HG02981 (cell line): ENCODE results near the gene BMP7.
"Not testable (repeated sequence)": the region's sequence is repeated elsewhere in the genome, so short reads cannot be mapped to it uniquely, and the experiment has no call there.

Experiments
- ATAC-seq: cut with Tn5 transposase; IDR thresholded peaks from one replicate; pipeline ENCODE4 v1.9.1; 2021; ENCODE audit warnings: mild to moderate bottlenecking, moderate library complexity; ENCODE audit not compliant: unreplicated experiment

Gene BMP7

DNA sequence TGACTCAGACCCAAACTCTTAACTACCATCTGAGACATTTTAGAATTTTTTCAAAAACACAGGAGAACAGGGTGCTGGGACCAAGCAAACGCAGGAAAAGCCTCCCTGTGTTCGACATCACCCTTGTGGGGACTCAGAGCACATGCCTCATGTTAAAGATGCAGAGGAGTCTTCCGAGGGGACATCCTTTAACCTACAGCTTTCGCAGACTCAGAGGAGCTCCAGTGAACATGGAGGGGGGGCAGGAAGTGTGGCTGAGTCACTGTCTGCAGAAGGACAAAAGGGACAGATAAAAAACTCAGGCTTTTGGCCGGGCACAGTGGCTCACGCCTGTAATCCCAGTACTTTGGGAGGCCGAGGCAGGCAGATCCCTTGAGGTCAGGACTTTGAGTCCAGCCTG is 15.1 kb downstream of the BMP7 start:
- no peak for ATAC-seq

GRCh38 chr20:57250607-57251343 is 15.7 kb downstream of the BMP7 start:
- ATAC-seq: no peak

GRCh38 chr20:57249772-57250171 is 16.7 kb downstream of the BMP7 start:
- ATAC-seq: no peak

DNA sequence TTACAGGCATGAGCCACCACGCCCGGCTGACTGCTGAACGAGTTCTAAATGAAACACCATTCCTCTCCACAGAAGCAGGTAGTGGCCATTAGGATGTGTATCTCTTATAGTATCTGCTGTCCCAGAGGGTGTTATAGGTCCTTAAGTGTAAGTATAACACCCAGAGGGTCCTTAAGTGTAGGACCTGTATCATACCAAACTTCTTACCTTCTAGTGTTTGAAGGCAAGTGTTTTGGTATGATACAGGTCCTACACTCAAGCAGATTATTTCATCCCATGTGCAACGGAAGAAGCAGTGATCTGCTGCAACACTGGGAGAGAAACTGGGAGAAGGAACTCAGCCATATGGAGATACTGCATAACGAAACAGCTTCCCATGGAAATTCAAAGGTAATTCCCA is 17.4 kb downstream of the BMP7 start:
- ATAC-seq: no peak

- ATAC-seq: no peak
These were observed 18.2 kb downstream of the BMP7 start for GRCh38 chr20:57248132-57248797.

GRCh38 chr20:57247292-57247965 is 19.0 kb downstream of the BMP7 start:
- ATAC-seq: no peak

DNA sequence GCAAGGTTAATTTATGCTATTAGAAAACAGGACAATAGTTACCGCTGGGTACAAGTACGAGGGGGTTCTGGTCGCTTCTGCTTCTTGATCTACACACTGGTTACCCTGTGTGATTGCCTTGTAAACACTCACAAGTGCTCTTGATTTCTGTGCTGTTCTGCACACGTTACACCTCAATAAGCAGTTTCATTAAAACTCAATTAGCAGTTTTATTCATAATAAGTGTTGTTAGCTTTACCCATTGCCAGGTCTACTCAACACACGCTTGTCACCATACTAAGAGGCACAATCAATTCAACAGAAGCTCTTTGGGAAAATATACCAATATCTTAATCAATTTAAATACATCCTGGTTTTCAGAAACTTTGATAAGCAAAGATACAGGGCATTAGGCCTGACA is 20.4 kb downstream of the BMP7 start:
- no peak for ATAC-seq

GRCh38 chr20:57244627-57245214 is 21.7 kb downstream of the BMP7 start:
- ATAC-seq: no peak

- no peak for ATAC-seq
These were observed 22.2 kb downstream of the BMP7 start for GRCh38 chr20:57244221-57244585.

GRCh38 chr20:57243480-57244220 is 22.8 kb downstream of the BMP7 start:
- no peak for ATAC-seq

GRCh38 chr20:57242414-57242813 is 24.0 kb downstream of the BMP7 start:
- ATAC-seq: no peak

GRCh38 chr20:57241363-57241991 is 25.0 kb downstream of the BMP7 start:
- no peak for ATAC-seq

- no peak for ATAC-seq
These were observed 25.7 kb downstream of the BMP7 start for GRCh38 chr20:57240581-57241362.

- ATAC-seq: not testable (repeated sequence)
These were observed 26.7 kb downstream of the BMP7 start for GRCh38 chr20:57239725-57240124.

DNA sequence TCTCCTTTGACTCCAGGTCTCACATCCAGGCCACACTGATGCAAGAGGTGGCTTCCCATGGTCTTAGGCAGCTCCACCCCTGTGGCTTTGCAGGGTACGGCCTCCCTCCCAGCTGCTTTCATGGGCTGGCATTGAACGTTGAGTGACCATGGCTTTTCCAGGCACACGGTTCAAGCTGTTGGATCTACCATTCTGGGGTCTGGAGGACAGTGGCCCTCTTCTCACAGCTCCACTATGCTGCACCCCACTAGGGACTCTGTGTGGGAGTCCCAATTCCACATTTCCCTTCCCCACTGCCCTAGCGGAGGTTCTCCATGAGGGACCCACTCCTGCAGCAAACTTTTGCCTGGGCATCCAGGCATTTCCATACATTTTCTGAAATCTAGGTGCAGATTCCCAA is 27.1 kb downstream of the BMP7 start:
- not testable (repeated sequence) for ATAC-seq

GRCh38 chr20:57238089-57238488 is 28.4 kb downstream of the BMP7 start:
- ATAC-seq: no peak

- no peak for ATAC-seq
These were observed 28.9 kb downstream of the BMP7 start for GRCh38 chr20:57237585-57237953.

GRCh38 chr20:57236813-57237584 is 29.4 kb downstream of the BMP7 start:
- no peak for ATAC-seq
